ENCODE results near the gene RRM2.

RRM2 gene

DNA sequence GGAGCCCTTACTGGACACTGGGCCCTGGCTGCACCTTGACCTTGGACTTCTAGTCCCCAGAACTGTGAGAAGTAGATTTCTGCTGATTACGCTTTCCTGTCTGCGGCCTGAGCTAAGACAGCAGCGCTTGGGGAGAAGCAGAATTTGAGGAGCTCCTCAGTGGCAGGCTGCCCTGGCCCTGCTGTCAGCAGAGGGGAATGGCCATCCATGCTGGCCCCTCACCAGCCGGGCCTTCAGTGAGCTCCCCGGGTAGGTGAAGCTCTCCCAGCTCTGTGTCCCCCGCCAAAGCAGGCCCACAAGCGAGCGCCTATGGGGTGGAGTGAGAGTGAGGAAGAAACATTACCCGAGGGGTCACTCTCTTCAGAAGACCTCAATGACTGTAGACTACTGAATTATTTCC, 51.6 kb downstream of the RRM2 start:
- Histone ChIP-seq H3K23ac (ENCODE audit: low read length) (no peak overlapping the region), H2AK5ac (ENCODE audit: low read length) (no peak overlapping the region), H2BK120ac (ENCODE audit: low read depth, low read length) (no peak overlapping the region), H3K27me3 (ENCODE audit: insufficient read depth, low read length, poor library complexity) (no peaks in the 10 kb centered on the region), H3K56ac (ENCODE audit: low read length) (no peak overlapping the region), H3K79me2 (ENCODE audit: control insufficient read depth, insufficient read depth, low read length) (no peaks in the 10 kb centered on the region), H3K79me1 (ENCODE audit: low read length) (no peaks in the 10 kb centered on the region), H3K4me2 (ENCODE audit: low read length) (no peak overlapping the region), H3K27ac (ENCODE audit: low read depth, low read length) (no peak overlapping the region), H3K18ac (ENCODE audit: low read length) (no peak overlapping the region), H2BK15ac (replicated peaks; ENCODE audit: low read depth) (no peak overlapping the region), H4K5ac (ENCODE audit: low read length) (no peak overlapping the region), H4K8ac (ENCODE audit: low read depth, low read length) (no peak overlapping the region), H3K4ac (ENCODE audit: low read depth, low read length) (no peak overlapping the region), H2BK5ac (ENCODE audit: low read length) (no peak overlapping the region), H3K4me1 (ENCODE audit: control insufficient read depth, low read depth, low read length) (no peaks in the 10 kb centered on the region), H3K4me3 (ENCODE audit: low read length) (no peak overlapping the region), H3K9ac (ENCODE audit: low read length) (no peak overlapping the region), H3K36me3 (ENCODE audit: control insufficient read depth, insufficient read depth, low read length) (no peaks in the 10 kb centered on the region)
- DNase-seq, result no peak
- no CpG with 5 or more reads among the region's 9 CpGs for WGBS (ENCODE audit: extremely low coverage, insufficient coverage, low lambda C conversion rate)

- H3K4me1 ChIP-seq (ENCODE audit: control insufficient read depth, low read depth, low read length), result no peaks in the 10 kb centered on the region
- H3K23ac ChIP-seq (ENCODE audit: low read length), result no peak overlapping the region
- no peak overlapping the region for H2BK120ac ChIP-seq (ENCODE audit: low read depth, low read length)
- no peaks in the 10 kb centered on the region for H3K27me3 ChIP-seq (ENCODE audit: insufficient read depth, low read length, poor library complexity)
- H3K79me2 ChIP-seq (ENCODE audit: control insufficient read depth, insufficient read depth, low read length), result no peaks in the 10 kb centered on the region
- no peaks in the 10 kb centered on the region for H3K79me1 ChIP-seq (ENCODE audit: low read length)
- H2BK15ac ChIP-seq (replicated peaks; ENCODE audit: low read depth), result no peak overlapping the region
- H3K9ac ChIP-seq (ENCODE audit: low read length), result no peak overlapping the region
- H3K36me3 ChIP-seq (ENCODE audit: control insufficient read depth, insufficient read depth, low read length), result no peaks in the 10 kb centered on the region
- no CpG with 5 or more reads among the region's 10 CpGs for WGBS (ENCODE audit: extremely low coverage, insufficient coverage, low lambda C conversion rate)
- DNase-seq, result no peak
- no peak overlapping the region for H2AK5ac ChIP-seq (ENCODE audit: low read length)
- H4K5ac ChIP-seq (ENCODE audit: low read length), result no peak overlapping the region
- H3K27ac ChIP-seq (ENCODE audit: low read depth, low read length), result no peak overlapping the region
- H2BK5ac ChIP-seq (ENCODE audit: low read length), result no peak overlapping the region
- no peak overlapping the region for H3K4me3 ChIP-seq (ENCODE audit: low read length)
- no peak overlapping the region for H3K56ac ChIP-seq (ENCODE audit: low read length)
- no peak overlapping the region for H3K4me2 ChIP-seq (ENCODE audit: low read length)
- H3K4ac ChIP-seq (ENCODE audit: low read depth, low read length), result no peak overlapping the region
- H4K8ac ChIP-seq (ENCODE audit: low read depth, low read length), result no peak overlapping the region
- no peak overlapping the region for H3K18ac ChIP-seq (ENCODE audit: low read length)
These were observed 52.9 kb downstream of the RRM2 start for GRCh38 chr2:10175441-10175840.

- Histone ChIP-seq H2BK5ac (ENCODE audit: low read length) (no peak overlapping the region), H3K4me2 (ENCODE audit: low read length) (no peak overlapping the region), H4K8ac (ENCODE audit: low read depth, low read length) (no peak overlapping the region), H3K79me1 (ENCODE audit: low read length) (no peaks in the 10 kb centered on the region), H3K23ac (ENCODE audit: low read length) (no peak overlapping the region), H3K4ac (ENCODE audit: low read depth, low read length) (no peak overlapping the region), H3K36me3 (ENCODE audit: control insufficient read depth, insufficient read depth, low read length) (no peaks in the 10 kb centered on the region), H4K5ac (ENCODE audit: low read length) (no peak overlapping the region), H3K79me2 (ENCODE audit: control insufficient read depth, insufficient read depth, low read length) (no peaks in the 10 kb centered on the region), H2BK120ac (ENCODE audit: low read depth, low read length) (no peak overlapping the region), H2BK15ac (replicated peaks; ENCODE audit: low read depth) (no peak overlapping the region), H3K4me1 (ENCODE audit: control insufficient read depth, low read depth, low read length) (no peaks in the 10 kb centered on the region), H3K18ac (ENCODE audit: low read length) (no peak overlapping the region), H3K56ac (ENCODE audit: low read length) (no peak overlapping the region), H3K27me3 (ENCODE audit: insufficient read depth, low read length, poor library complexity) (no peaks in the 10 kb centered on the region), H2AK5ac (ENCODE audit: low read length) (no peak overlapping the region), H3K4me3 (ENCODE audit: low read length) (no peak overlapping the region), H3K9ac (ENCODE audit: low read length) (no peak overlapping the region), H3K27ac (ENCODE audit: low read depth, low read length) (no peak overlapping the region)
- no CpG with 5 or more reads among the region's 7 CpGs for WGBS (ENCODE audit: extremely low coverage, insufficient coverage, low lambda C conversion rate)
- no peak for DNase-seq
These were observed 56.2 kb downstream of the RRM2 start for GRCh38 chr2:10178751-10179150.

- Histone ChIP-seq H3K27me3 (ENCODE audit: insufficient read depth, low read length, poor library complexity) (no peaks in the 10 kb centered on the region), H3K27ac (ENCODE audit: low read depth, low read length) (no peak overlapping the region)
- WGBS (ENCODE audit: extremely low coverage, insufficient coverage, low lambda C conversion rate), result no CpG with 5 or more reads among the region's 3 CpGs
These were observed 56.9 kb downstream of the RRM2 start for GRCh38 chr2:10179422-10179821.

DNA sequence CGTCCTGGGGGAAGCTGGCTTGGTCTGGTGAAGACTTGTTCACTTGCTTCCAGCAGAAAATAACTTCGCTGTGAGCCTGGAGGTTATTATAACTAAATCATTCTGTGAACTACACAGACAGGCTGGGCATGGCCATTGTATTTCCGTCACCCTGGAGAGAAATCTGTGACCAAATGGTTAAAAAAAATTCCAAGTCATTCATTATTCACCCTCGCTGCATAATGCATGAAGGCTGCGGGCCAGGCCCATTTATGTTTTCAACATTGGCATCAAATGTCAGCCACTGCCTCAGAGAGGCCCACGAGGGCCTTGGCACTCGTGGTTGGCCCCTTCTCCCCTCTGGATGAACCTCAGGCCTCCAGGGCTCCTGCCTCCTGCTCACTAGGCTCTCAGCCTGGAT, 57.7 kb downstream of the RRM2 start:
- H4K8ac ChIP-seq (ENCODE audit: low read depth, low read length), result no peak overlapping the region
- no CpG with 5 or more reads among the region's 7 CpGs for WGBS (ENCODE audit: extremely low coverage, insufficient coverage, low lambda C conversion rate)
- no peak overlapping the region for H3K56ac ChIP-seq (ENCODE audit: low read length)
- no peak overlapping the region for H3K4me3 ChIP-seq (ENCODE audit: low read length)
- H2BK120ac ChIP-seq (ENCODE audit: low read depth, low read length), result no peak overlapping the region
- no peaks in the 10 kb centered on the region for H3K27me3 ChIP-seq (ENCODE audit: insufficient read depth, low read length, poor library complexity)
- no peak overlapping the region for H4K5ac ChIP-seq (ENCODE audit: low read length)
- no peak overlapping the region for H2AK5ac ChIP-seq (ENCODE audit: low read length)
- no peak for DNase-seq
- no peak overlapping the region for H2BK15ac ChIP-seq (replicated peaks; ENCODE audit: low read depth)
- no peaks in the 10 kb centered on the region for H3K4me1 ChIP-seq (ENCODE audit: control insufficient read depth, low read depth, low read length)
- H2BK5ac ChIP-seq (ENCODE audit: low read length), result no peak overlapping the region
- no peak overlapping the region for H3K18ac ChIP-seq (ENCODE audit: low read length)
- no peak overlapping the region for H3K27ac ChIP-seq (ENCODE audit: low read depth, low read length)
- H3K23ac ChIP-seq (ENCODE audit: low read length), result no peak overlapping the region
- no peaks in the 10 kb centered on the region for H3K36me3 ChIP-seq (ENCODE audit: control insufficient read depth, insufficient read depth, low read length)
- H3K4me2 ChIP-seq (ENCODE audit: low read length), result no peak overlapping the region
- H3K79me1 ChIP-seq (ENCODE audit: low read length), result no peaks in the 10 kb centered on the region
- H3K9ac ChIP-seq (ENCODE audit: low read length), result no peak overlapping the region
- H3K4ac ChIP-seq (ENCODE audit: low read depth, low read length), result no peak overlapping the region
- H3K79me2 ChIP-seq (ENCODE audit: control insufficient read depth, insufficient read depth, low read length), result no peaks in the 10 kb centered on the region

More at GRCh38 chr2:10179422-10179821, 56.9 kb downstream of the RRM2 start:
- Histone ChIP-seq H4K8ac (ENCODE audit: low read depth, low read length) (no peak overlapping the region), H3K56ac (ENCODE audit: low read length) (no peak overlapping the region), H2BK5ac (ENCODE audit: low read length) (no peak overlapping the region), H3K4ac (ENCODE audit: low read depth, low read length) (no peak overlapping the region), H3K9ac (ENCODE audit: low read length) (no peak overlapping the region), H3K79me2 (ENCODE audit: control insufficient read depth, insufficient read depth, low read length) (no peaks in the 10 kb centered on the region), H3K79me1 (ENCODE audit: low read length) (no peaks in the 10 kb centered on the region), H4K5ac (ENCODE audit: low read length) (no peak overlapping the region), H3K4me2 (ENCODE audit: low read length) (no peak overlapping the region), H2BK120ac (ENCODE audit: low read depth, low read length) (no peak overlapping the region), H2BK15ac (replicated peaks; ENCODE audit: low read depth) (no peak overlapping the region), H3K4me1 (ENCODE audit: control insufficient read depth, low read depth, low read length) (no peaks in the 10 kb centered on the region), H3K18ac (ENCODE audit: low read length) (no peak overlapping the region), H3K4me3 (ENCODE audit: low read length) (no peak overlapping the region), H2AK5ac (ENCODE audit: low read length) (no peak overlapping the region), H3K23ac (ENCODE audit: low read length) (no peak overlapping the region), H3K36me3 (ENCODE audit: control insufficient read depth, insufficient read depth, low read length) (no peaks in the 10 kb centered on the region)
- no peak for DNase-seq
